Inflammatory macrophage (primary cell): ENCODE measurements around the gene FCHSD2.
"Not testable (repeated sequence)": the region's sequence is repeated elsewhere in the genome, so short reads cannot be mapped to it uniquely, and the experiment has no call there.

Experiments
- DNase-seq, 2 donors: peaks; one replicate each; pipeline ENCODE4 v3.0.0-alpha.2; 2020 to 2022

The FCHSD2 gene

DNA sequence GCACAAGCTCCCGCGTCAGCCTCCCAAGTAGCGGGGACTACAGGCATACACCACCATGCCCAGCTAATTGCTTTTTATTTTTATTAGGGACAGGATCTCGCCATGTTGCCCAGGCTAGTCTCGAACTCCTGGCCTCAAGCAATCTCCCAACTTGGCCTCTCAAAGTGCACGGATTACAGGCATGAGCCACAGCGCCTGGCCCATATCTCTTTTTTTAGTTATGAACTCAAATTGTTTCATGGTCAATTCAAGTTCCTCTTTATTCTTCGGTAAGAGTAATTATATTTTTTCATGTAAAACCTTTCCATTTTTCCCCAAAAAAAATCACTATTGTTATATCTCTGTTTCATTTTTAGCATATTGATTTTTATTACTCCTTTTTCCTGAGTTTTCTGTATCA is 25.5 kb downstream of the FCHSD2 start:
- DNase-seq = peak; percentile 51 to 55

GRCh38 chr11:73114835-73115220 is 27.3 kb downstream of the FCHSD2 start:
- DNase-seq = no peak

GRCh38 chr11:73114110-73114834 is 27.8 kb downstream of the FCHSD2 start:
- no peak for DNase-seq

DNA sequence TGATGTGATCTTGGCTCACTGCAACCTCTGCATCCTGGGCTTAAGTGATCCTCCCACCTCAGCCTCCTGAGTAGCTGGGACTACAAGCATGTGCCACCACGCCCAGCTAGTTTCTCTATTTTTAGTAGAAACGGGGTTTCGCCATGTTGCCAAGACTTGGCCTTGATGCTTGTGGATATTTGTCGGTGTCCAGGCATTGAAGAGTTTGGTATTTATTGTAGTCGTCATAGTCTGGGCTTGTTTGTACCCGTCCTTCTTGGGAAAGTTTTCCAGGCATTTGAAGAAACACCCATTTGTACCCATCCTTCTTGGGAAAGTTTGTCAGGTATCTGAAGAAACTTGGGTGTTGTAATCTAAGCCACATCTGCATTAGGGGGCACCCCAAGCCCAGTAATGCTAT is 28.7 kb downstream of the FCHSD2 start:
- DNase-seq = no peak

GRCh38 chr11:73107597-73107996 is 34.5 kb downstream of the FCHSD2 start:
- no peak for DNase-seq

DNA sequence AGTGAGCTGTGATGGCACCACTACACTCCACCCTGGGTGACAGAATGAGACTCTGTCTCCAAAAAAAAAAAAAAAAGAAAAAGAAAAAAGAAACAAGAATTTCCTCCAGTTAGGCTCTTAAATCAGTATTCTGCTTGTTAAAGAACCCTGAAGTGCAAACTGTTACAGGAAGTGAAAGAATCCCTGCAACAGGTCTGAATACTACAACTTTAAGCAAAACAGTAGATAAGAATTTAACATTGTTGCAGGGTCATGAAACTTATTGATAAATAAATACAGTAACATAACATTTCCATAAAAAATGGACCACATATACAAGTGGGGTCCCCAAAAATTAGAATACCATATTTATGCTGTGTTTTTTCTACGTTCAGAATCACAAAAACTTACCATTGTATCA is 35.8 kb downstream of the FCHSD2 start:
- no peak for DNase-seq

GRCh38 chr11:73100578-73100977 is 41.5 kb downstream of the FCHSD2 start:
- DNase-seq = no peak

GRCh38 chr11:73099512-73100266 is 42.4 kb downstream of the FCHSD2 start:
- no peak for DNase-seq

- DNase-seq = peak; percentile 54 to 63
Observed at GRCh38 chr11:73095613-73096012, 46.5 kb downstream of the FCHSD2 start.

GRCh38 chr11:73091521-73092305 is 50.4 kb downstream of the FCHSD2 start:
- no peak for DNase-seq

DNA sequence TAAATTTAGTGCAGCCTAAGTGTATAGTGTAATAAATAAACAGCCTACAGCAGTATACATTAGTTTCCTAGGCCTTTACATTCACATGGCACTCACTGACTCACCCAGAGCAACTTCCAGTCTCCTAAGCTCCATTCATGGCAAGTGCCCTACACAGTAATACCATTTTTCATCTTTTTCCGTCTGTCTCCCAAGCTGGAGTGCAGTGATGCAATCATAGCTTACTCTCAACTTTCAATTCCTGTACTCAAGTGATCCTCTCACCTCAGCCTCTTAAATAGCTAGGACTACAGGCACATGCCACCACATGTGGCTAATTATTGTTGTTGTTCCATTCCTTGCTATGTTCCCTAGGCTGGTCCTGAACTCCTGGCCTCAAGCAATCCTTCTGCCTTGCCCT is 54.4 kb downstream of the FCHSD2 start:
- peak; percentile 45 to 54 for DNase-seq

GRCh38 chr11:73085189-73085875 is 56.8 kb downstream of the FCHSD2 start:
- DNase-seq = peak; percentile 86 to 88

GRCh38 chr11:73078631-73079030 is 63.5 kb downstream of the FCHSD2 start:
- no peak for DNase-seq

DNA sequence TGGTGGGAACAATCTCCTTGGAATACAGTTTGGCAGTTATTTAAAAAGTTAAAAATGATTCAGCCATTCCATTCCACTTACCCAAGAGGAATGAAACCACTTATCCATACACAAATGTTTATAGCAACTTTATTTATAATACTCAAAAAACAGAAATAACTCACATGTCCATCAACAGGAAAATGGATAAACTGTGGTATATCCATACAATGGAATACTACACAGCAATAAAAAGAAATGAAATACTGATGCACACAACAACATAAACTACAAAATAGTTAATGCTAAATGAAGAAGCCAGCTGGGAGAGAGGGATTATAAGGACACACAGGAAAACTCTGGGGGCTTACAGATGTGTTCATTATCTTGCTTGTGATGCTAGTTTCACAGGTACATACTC is 64.7 kb downstream of the FCHSD2 start:
- DNase-seq = no peak

GRCh38 chr11:73074319-73074718 is 67.8 kb downstream of the FCHSD2 start:
- no peak for DNase-seq

DNA sequence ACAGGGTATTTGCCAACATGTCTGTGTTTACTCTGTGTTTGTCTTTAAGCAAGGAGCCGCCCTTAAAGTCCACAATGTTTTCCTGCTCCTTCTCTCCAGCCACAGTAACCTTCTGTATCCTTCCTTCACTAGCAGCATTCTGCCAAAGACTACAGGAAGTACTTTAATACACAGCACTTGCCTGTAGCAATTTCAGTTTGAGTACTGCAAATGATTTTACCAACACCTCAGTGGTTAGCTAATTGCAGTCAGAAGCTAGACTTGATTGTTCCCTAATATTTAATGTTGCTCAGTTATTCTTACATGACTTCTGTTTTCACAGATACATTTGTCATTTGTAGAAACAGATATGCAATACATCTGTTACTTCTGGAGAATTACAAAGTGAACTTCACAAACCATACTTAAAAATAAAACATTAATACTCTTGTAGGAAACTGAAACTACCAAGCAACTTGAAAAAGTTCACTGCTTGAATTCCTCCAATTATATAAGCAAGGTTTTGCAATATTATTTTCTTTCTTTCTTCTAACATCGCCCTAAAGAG is 69.1 kb downstream of the FCHSD2 start:
- DNase-seq = peak; percentile 62 to 86

GRCh38 chr11:73070653-73071052 is 71.5 kb downstream of the FCHSD2 start:
- DNase-seq = no peak

GRCh38 chr11:73061857-73062424 is 80.2 kb downstream of the FCHSD2 start:
- DNase-seq = not testable (repeated sequence)

DNA sequence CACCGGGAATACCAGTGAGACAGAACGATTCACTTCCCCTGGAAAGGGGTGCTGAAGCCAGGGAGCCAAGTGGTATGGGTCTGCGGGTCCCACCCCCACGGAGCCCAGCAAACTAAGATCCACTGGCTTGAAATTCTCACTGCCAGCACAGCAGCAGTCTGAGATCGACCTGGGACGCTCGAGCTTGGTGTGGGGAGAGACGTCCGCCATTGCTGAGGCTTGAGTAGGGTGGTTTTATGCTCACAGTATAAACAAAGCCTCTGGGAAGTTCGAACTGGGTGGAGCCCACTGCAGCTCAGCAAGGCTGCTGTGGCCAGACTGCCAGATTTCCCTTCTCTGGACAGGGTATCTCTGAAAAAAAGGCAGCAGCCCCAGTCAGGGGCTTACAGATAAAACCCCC is 80.7 kb downstream of the FCHSD2 start:
- DNase-seq = not testable (repeated sequence)

GRCh38 chr11:73059915-73060314 is 82.2 kb downstream of the FCHSD2 start:
- no peak for DNase-seq

DNA sequence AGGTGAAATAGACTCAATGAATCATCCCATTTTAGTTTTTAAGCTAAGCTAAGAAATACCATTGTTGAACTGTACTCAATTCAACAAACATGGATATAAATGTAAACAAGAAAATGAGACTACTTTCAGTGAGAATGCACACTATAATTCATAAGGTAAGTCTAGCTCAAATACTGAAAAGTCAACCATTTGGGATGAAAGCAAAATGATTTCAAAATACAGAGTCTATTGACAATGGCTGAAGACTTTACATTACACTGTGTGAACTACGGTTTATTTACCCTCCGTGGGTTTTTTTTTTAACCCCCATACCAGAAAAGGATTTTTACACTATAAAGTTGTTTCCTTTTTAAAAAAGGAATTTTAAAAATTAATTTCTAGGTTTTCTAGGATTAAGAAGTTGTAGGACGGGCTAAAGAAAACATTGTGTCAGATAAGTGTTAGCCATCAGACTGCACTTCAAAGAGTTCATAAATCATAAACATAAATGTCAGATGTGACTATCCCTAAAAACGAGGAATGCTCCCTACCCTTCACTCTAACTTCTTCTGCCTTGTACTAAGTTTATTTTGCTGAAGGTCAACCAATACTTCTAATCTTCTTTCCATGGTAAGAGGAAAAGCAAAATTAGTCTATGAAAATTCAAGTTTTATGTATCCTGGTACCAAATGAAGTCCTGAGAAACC is 83.0 kb downstream of the FCHSD2 start:
- DNase-seq = no peak
